K562 (cell line): Measurements from ENCODE around the gene ANKRD13C. TPM values are rescaled to one million over a fixed set of nuclear protein-coding genes. Genes with fewer than 3 reads are reported as not detected.

Source experiments
- ATAC-seq: fragments of 200-7000 bp; cut with Tn5 transposase; 3 replicates; pipeline ENCODE4 v1.9.1; 2020; ENCODE audit warnings: moderate library complexity
- BruUV-seq: library from RNA; stranded (reverse); fragments of 400-500 nt; replicated peaks from 2 replicates; lab custom pipeline; 2021; lab: Mats Ljungman, UMichigan
- CTCF ChIA-PET: fragments of 300-600 bp; formaldehyde crosslinking; extraction: SDS; loops from one replicate; lab custom pipeline; 2021; ENCODE audit warnings: low intra/inter-chr PET ratio; lab: Yijun Ruan, JAX
- POLR2A ChIA-PET: fragments of 300-600, 350-650 bp; sonication (Branson Sonifier 250); formaldehyde crosslinking; extraction: SDS; loops from one replicate; lab custom pipeline; 2021; ENCODE audit warnings: antibody characterized with exemption, inconsistent platforms; lab: Yijun Ruan, JAX
- DNase-seq, 4 experiments: peaks; one replicate each; pipeline versions ENCODE4 v3.0.0 to v3.0.0-alpha.2; 2011 to 2018; ENCODE audit warnings: low spot score in 3 of 4, mixed read lengths in 3 of 4; ENCODE audit errors: extremely low read depth in 1 of 4
- FAIRE-seq: peaks from 2 replicates; lab custom pipeline; 2011; peaks lifted over from hg19 to GRCh38; lab: Jason Lieb, UNC
- H2AFZ ChIP-seq: 2 replicates; pipeline ENCODE4 v1.6.0; 2011; ENCODE audit warnings: low read depth, low read length, control low read depth, inconsistent platforms
- H3K27ac ChIP-seq: fragments of 200-600 bp; 3 replicates; pipeline ENCODE4 v1.8.0; 2011; ENCODE audit warnings: low read depth, mild to moderate bottlenecking, control low read depth, inconsistent platforms, low read length, moderate library complexity, mixed read lengths; ENCODE audit errors: extremely low read depth
- H3K27me3 ChIP-seq, 2 experiments: fragments of 300-600 bp in 1 of 2; 2 replicates in 1 of 2; 3 replicates in 1 of 2; pipeline versions ENCODE4 v1.6.0 to v1.8.0; 2011; ENCODE audit warnings: inconsistent platforms in 2 of 2, low read length in 2 of 2, mild to moderate bottlenecking in 1 of 2, mixed read lengths in 1 of 2, moderate library complexity in 1 of 2; ENCODE audit not compliant: control insufficient read depth in 2 of 2, insufficient read depth in 2 of 2
- H3K36me3 ChIP-seq: fragments of 300-600 bp; 3 replicates; pipeline ENCODE4 v1.8.0; 2011; ENCODE audit warnings: mild to moderate bottlenecking, low read length, inconsistent platforms; ENCODE audit not compliant: control insufficient read depth, insufficient read depth
- H3K4me1 ChIP-seq, 2 experiments: fragments of 200-600 bp in 1 of 2; replicated peaks in 1 of 2; 2 replicates in 1 of 2; 3 replicates in 1 of 2; pipeline versions ENCODE4 v1.5.1 to v1.8.0; 2011; ENCODE audit warnings: inconsistent platforms in 2 of 2, low read length in 2 of 2, mild to moderate bottlenecking in 1 of 2, mixed read lengths in 1 of 2, moderate library complexity in 1 of 2; ENCODE audit not compliant: control insufficient read depth in 2 of 2, insufficient read depth in 2 of 2
- H3K4me2 ChIP-seq: 2 replicates; pipeline ENCODE4 v1.6.1; 2011; ENCODE audit warnings: low read length, control low read depth, inconsistent platforms, mixed read lengths; ENCODE audit not compliant: insufficient read depth
- H3K4me3 ChIP-seq: fragments of 200-600 bp; sonication (generic), shearing (Covaris generic); 2 replicates; pipeline ENCODE4 v1.5.1; 2016; ENCODE audit warnings: control low read depth, inconsistent platforms
- H3K79me2 ChIP-seq: fragments of 200-600 bp; 3 replicates; pipeline ENCODE4 v1.8.0; 2011; ENCODE audit warnings: low read length, inconsistent platforms; ENCODE audit not compliant: control insufficient read depth, insufficient read depth
- H3K9ac ChIP-seq, 2 experiments: 2 replicates each; pipeline versions ENCODE4 v1.6.0 to v1.6.1; 2011; ENCODE audit warnings: low read depth in 2 of 2, low read length in 2 of 2, control low read depth in 1 of 2, inconsistent platforms in 1 of 2, mild to moderate bottlenecking in 1 of 2, mixed read lengths in 1 of 2; ENCODE audit not compliant: insufficient read depth in 1 of 2
- H3K9me1 ChIP-seq: one replicate; pipeline ENCODE4 v1.6.0; 2011; ENCODE audit warnings: inconsistent platforms, mild to moderate bottlenecking, low read length, moderate library complexity; ENCODE audit not compliant: control insufficient read depth, insufficient read depth
- H3K9me3 ChIP-seq: replicated peaks from 2 replicates; pipeline ENCODE4 v1.5.1; 2011; ENCODE audit warnings: low read depth, low read length, inconsistent platforms; ENCODE audit not compliant: control insufficient read depth, insufficient read depth
- H4K20me1 ChIP-seq: replicated peaks from 2 replicates; pipeline ENCODE4 v1.6.1; 2011; ENCODE audit warnings: low read length, inconsistent platforms, mixed read lengths; ENCODE audit not compliant: control insufficient read depth, insufficient read depth
- FIP1L1 ChIP-seq: fragments of 200-400 bp; formaldehyde crosslinking; IDR thresholded peaks from 2 replicates; pipeline ENCODE4 v1.6.1; 2018; ENCODE audit warnings: mild to moderate bottlenecking, low read depth, low read length; ENCODE audit not compliant: poor library complexity, severe bottlenecking
- FOS ChIP-seq: IDR thresholded peaks from 3 replicates; pipeline ENCODE4 v1.6.1; 2011; ENCODE audit not compliant: insufficient read length; ENCODE audit errors: extremely low read depth
- HDAC6 ChIP-seq: IDR thresholded peaks from 2 replicates; pipeline ENCODE4 v1.6.1; 2012; ENCODE audit warnings: low read depth, mild to moderate bottlenecking, control low read depth, inconsistent platforms, low read length, moderate library complexity
- HMG20B ChIP-seq: fragments of 250-450 bp; sonication (Bioruptor Pico); IDR thresholded peaks from 2 replicates; pipeline ENCODE4 v1.5.0; 2021; ENCODE audit warnings: mild to moderate bottlenecking
- HNRNPK ChIP-seq: fragments of 200-400 bp; formaldehyde crosslinking; IDR thresholded peaks from one replicate; pipeline ENCODE4 v1.6.1; 2018; ENCODE audit warnings: mild to moderate bottlenecking, low read depth, low read length; ENCODE audit not compliant: poor library complexity, severe bottlenecking
- MAFF ChIP-seq: IDR thresholded peaks from 2 replicates; pipeline ENCODE4 v1.6.1; 2012; ENCODE audit warnings: low read length, improper control_type of control experiment
- MCM2 ChIP-seq: fragments of 450-650 bp; IDR thresholded peaks from 2 replicates; pipeline ENCODE4 v1.6.1; 2017; ENCODE audit warnings: low read depth, mild to moderate bottlenecking
- NKRF ChIP-seq: fragments of 450-650 bp; IDR thresholded peaks from 2 replicates; pipeline ENCODE4 v1.6.1; 2016; ENCODE audit warnings: borderline replicate concordance
- RNF2 ChIP-seq: sonication (generic); IDR thresholded peaks from 2 replicates; pipeline ENCODE4 v1.6.1; 2016
- SLC30A9 ChIP-seq: fragments of 250-450 bp; sonication (Bioruptor Pico); IDR thresholded peaks from 2 replicates; pipeline ENCODE4 v1.8.0; 2022; ENCODE audit warnings: mild to moderate bottlenecking, moderate library complexity
- STAG1 ChIP-seq: sonication (generic); formaldehyde crosslinking; IDR thresholded peaks from 2 replicates; pipeline ENCODE4 v1.5.0; 2020; ENCODE audit warnings: missing genetic modification reagents, borderline replicate concordance
- TBL1XR1 ChIP-seq, 2 experiments: IDR thresholded peaks; 2 replicates each; pipeline ENCODE4 v1.6.1; 2012; ENCODE audit warnings: improper control_type of control experiment in 2 of 2, low read length in 2 of 2, mild to moderate bottlenecking in 1 of 2
- ZKSCAN1 ChIP-seq: fragments of 150-350 bp; IDR thresholded peaks from 2 replicates; pipeline ENCODE4 v1.6.1; 2016; ENCODE audit warnings: low read depth, low read length
- ZNF507 ChIP-seq: conservative IDR thresholded peaks from 2 replicates; pipeline ENCODE4 v1.6.1; 2017; ENCODE audit warnings: missing genetic modification characterization, missing compliant biosample characterization
- WGBS: fragments of 100-300 bp; shearing (Covaris generic); methylation state at CpG from one replicate; pipeline ENCODE4 v1.1.6; 2016; ENCODE audit warnings: low coverage, mixed read lengths; ENCODE audit not compliant: insufficient coverage; ENCODE audit errors: missing lambda C conversion rate; 5-methylcytosine and 5-hydroxymethylcytosine counted together
- in situ Hi-C: fragments of 300-500 bp; cut with MboI; formaldehyde crosslinking; loops from 4 replicates; pipeline ENCODE4 v1.15.0; 2018; ENCODE audit warnings: inconsistent platforms, mixed read lengths
- intact Hi-C: fragments of 100-400 bp; cut with micrococcal nuclease; formaldehyde crosslinking; loops from 2 replicates; pipeline ENCODE4 v1.14.2; 2022
- polyA plus RNA-seq, 8 experiments: library from polyadenylated mRNA; depleted of rRNA in 4 of 8; stranded (reverse) in 5 of 8; unstranded in 3 of 8; fragments of >200 nt; fragmentation: Nextera tagmentation in 2 of 8; fragmentation: Illumina TruSeq in 1 of 8; extraction: Ambion mirVana in 2 of 8; extraction: Trizol in 1 of 8; gene quantifications; 2 replicates each; pipeline versions ENCODE4 v1.2.1 to v1.2.3, GENCODE V29; 2011 to 2014; ENCODE audit warnings: inconsistent platforms in 1 of 8, missing spikeins in 1 of 8
- total RNA-seq, 7 experiments: library from RNA; depleted of rRNA in 6 of 7; stranded (reverse); fragments of >200 nt in 6 of 7; fragmentation: Illumina TruSeq in 2 of 7; extraction: Trizol in 2 of 7; gene quantifications; 2 replicates each; pipeline versions ENCODE4 v1.2.1 to v1.2.3, GENCODE V29; 2011 to 2021; ENCODE audit warnings: low replicate concordance in 1 of 7
- TF ChIP-seq, protein P1 (sequence below): fragments of 450-650 bp; IDR thresholded peaks from 2 replicates; pipeline ENCODE4 v1.6.1; 2016; ENCODE audit warnings: low read depth, mild to moderate bottlenecking, moderate library complexity
- TF ChIP-seq, protein P2 (sequence below): fragments of 250-450 bp; sonication (Bioruptor Pico); IDR thresholded peaks from 2 replicates; pipeline ENCODE4 v1.4.0; 2020; ENCODE audit warnings: mild to moderate bottlenecking, moderate library complexity
- TF ChIP-seq, protein P3 (sequence below): IDR thresholded peaks from 3 replicates; pipeline ENCODE4 v1.6.1; 2011; ENCODE audit warnings: borderline replicate concordance, mild to moderate bottlenecking; ENCODE audit not compliant: insufficient read length, insufficient read depth

The ANKRD13C gene
- total and polyA plus RNA-seq, 9 of the 15 experiments (the other 6 are each of a cell fraction or from before 2014, with no cell fraction given), result 3.4 to 22.8 (median 12.5) TPM

- ATAC-seq (no peak), FAIRE-seq (no peak), DNase-seq (no peak)
- Histone ChIP-seq H3K4me2 (no peak overlapping the region), H3K9me3 (no peaks in the 10 kb centered on the region), H3K9ac (no peak overlapping the region), H3K9me1 (no peaks in the 10 kb centered on the region), H4K20me1 (no peaks in the 10 kb centered on the region), H3K27me3 (no peaks in the 10 kb centered on the region), H3K79me2 (peaks cover 100% of the 10 kb centered on the region), H3K4me1 (no peaks in the 10 kb centered on the region; a peak in 3 of 5 replicates), H3K36me3 (peaks cover 56% of the 10 kb centered on the region), H2AFZ (no peak overlapping the region), H3K27ac (no peak overlapping the region; the same call in 2 of the 3 replicates), H3K4me3 (no peak overlapping the region)
- CTCF ChIA-PET, result no interaction called here
- in situ Hi-C loops, result no loop called here
- no TSS peak for BruUV-seq
- 100% methylated on average over 1 of the region's 1 CpG for WGBS
- intact Hi-C loops, result no loop called here
- POLR2A ChIA-PET, result interaction anchor here (0.6 to 8.0 kb wide), 3 partner anchors 9 to 197 kb away, joined by 3 to 58 read pairs (median 3); partner anchors contain the start of gene SRSF11
- no peak for TF ChIP-seq MCM2
- TF ChIP-seq MAFF, result no peak
- no peak for TF ChIP-seq STAG1 (CRISPR knock-in tag)
- no peak for TF ChIP-seq ZKSCAN1
- no peak for TF ChIP-seq FOS
- TF ChIP-seq HMG20B (CRISPR knock-in tag), result no peak
- no peak for TF ChIP-seq RNF2
- TF ChIP-seq, protein P1, sequence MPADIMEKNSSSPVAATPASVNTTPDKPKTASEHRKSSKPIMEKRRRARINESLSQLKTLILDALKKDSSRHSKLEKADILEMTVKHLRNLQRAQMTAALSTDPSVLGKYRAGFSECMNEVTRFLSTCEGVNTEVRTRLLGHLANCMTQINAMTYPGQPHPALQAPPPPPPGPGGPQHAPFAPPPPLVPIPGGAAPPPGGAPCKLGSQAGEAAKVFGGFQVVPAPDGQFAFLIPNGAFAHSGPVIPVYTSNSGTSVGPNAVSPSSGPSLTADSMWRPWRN, result no peak
- no peak for TF ChIP-seq SLC30A9
- TF ChIP-seq NKRF, result no peak
- no peak for TF ChIP-seq HNRNPK
- TF ChIP-seq, protein P2, sequence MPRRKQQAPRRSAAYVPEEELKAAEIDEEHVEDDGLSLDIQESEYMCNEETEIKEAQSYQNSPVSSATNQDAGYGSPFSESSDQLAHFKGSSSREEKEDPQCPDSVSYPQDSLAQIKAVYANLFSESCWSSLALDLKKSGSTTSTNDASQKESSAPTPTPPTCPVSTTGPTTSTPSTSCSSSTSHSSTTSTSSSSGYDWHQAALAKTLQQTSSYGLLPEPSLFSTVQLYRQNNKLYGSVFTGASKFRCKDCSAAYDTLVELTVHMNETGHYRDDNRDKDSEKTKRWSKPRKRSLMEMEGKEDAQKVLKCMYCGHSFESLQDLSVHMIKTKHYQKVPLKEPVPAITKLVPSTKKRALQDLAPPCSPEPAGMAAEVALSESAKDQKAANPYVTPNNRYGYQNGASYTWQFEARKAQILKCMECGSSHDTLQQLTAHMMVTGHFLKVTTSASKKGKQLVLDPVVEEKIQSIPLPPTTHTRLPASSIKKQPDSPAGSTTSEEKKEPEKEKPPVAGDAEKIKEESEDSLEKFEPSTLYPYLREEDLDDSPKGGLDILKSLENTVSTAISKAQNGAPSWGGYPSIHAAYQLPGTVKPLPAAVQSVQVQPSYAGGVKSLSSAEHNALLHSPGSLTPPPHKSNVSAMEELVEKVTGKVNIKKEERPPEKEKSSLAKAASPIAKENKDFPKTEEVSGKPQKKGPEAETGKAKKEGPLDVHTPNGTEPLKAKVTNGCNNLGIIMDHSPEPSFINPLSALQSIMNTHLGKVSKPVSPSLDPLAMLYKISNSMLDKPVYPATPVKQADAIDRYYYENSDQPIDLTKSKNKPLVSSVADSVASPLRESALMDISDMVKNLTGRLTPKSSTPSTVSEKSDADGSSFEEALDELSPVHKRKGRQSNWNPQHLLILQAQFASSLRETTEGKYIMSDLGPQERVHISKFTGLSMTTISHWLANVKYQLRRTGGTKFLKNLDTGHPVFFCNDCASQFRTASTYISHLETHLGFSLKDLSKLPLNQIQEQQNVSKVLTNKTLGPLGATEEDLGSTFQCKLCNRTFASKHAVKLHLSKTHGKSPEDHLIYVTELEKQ, result no peak
- no peak for TF ChIP-seq TBL1XR1 (IDR thresholded peaks at IDR 0.05; ENCODE audit: low read length in 2 of 2)
- no peak for TF ChIP-seq ZNF507
- TF ChIP-seq FIP1L1, result no peak
- TF ChIP-seq HDAC6, result no peak
- TF ChIP-seq, protein P3, sequence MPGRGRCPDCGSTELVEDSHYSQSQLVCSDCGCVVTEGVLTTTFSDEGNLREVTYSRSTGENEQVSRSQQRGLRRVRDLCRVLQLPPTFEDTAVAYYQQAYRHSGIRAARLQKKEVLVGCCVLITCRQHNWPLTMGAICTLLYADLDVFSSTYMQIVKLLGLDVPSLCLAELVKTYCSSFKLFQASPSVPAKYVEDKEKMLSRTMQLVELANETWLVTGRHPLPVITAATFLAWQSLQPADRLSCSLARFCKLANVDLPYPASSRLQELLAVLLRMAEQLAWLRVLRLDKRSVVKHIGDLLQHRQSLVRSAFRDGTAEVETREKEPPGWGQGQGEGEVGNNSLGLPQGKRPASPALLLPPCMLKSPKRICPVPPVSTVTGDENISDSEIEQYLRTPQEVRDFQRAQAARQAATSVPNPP, result no peak
Observed at GRCh38 chr1:70210820-70211219, 143.7 kb downstream of the ANKRD13C start.
